ENCODE data around the gene RFC1. TPM values are rescaled to one million over a fixed set of nuclear protein-coding genes. Genes with fewer than 3 reads are reported as not detected.

RFC1 gene
- polyA plus RNA-seq, 1 of the 3 experiments (the other 2 are of a cell fraction): 14.9 TPM

DNA sequence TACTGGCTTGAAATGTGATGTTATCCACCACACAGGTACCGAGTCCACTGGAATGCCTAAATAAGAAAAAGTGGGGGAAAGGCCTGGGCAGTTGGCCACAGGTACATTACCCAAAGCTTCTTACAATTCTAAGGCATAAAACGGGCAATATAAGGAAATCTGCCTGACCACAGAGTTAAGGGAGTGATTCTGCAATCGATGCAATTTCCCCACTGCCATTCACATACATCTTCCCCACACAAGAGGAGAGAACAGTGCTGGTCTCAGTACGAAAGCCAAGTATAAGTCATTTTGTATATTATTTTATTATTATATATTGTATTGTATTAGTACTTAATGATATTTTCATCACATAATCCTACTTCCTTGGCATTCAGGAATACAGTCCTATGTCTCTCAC, 30.6 kb downstream of the RFC1 start (continued):
- TF ChIP-seq, protein P1, sequence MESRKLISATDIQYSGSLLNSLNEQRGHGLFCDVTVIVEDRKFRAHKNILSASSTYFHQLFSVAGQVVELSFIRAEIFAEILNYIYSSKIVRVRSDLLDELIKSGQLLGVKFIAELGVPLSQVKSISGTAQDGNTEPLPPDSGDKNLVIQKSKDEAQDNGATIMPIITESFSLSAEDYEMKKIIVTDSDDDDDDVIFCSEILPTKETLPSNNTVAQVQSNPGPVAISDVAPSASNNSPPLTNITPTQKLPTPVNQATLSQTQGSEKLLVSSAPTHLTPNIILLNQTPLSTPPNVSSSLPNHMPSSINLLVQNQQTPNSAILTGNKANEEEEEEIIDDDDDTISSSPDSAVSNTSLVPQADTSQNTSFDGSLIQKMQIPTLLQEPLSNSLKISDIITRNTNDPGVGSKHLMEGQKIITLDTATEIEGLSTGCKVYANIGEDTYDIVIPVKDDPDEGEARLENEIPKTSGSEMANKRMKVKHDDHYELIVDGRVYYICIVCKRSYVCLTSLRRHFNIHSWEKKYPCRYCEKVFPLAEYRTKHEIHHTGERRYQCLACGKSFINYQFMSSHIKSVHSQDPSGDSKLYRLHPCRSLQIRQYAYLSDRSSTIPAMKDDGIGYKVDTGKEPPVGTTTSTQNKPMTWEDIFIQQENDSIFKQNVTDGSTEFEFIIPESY (IDR thresholded peaks at IDR 0.05; ENCODE audit: borderline replicate concordance, low read depth): no peak
- TF ChIP-seq EP300 (IDR thresholded peaks at IDR 0.05; ENCODE audit: borderline replicate concordance in 1 of 2, low read depth in 1 of 2, low read length in 1 of 2): no peak
- TF ChIP-seq YY1 (IDR thresholded peaks at IDR 0.05; ENCODE audit: low read depth): no peak
- TF ChIP-seq, protein P2, sequence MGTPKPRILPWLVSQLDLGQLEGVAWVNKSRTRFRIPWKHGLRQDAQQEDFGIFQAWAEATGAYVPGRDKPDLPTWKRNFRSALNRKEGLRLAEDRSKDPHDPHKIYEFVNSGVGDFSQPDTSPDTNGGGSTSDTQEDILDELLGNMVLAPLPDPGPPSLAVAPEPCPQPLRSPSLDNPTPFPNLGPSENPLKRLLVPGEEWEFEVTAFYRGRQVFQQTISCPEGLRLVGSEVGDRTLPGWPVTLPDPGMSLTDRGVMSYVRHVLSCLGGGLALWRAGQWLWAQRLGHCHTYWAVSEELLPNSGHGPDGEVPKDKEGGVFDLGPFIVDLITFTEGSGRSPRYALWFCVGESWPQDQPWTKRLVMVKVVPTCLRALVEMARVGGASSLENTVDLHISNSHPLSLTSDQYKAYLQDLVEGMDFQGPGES (IDR thresholded peaks at IDR 0.05; ENCODE audit: low read depth, low read length): no peak
- no peak for TF ChIP-seq ELF1 (IDR thresholded peaks at IDR 0.05)
- no peak for TF ChIP-seq TAF1 (IDR thresholded peaks at IDR 0.05; ENCODE audit: borderline replicate concordance, low read depth, low read length)

- no peak overlapping the region for H3K9ac ChIP-seq
- H3K9me3 ChIP-seq: no peaks in the 10 kb centered on the region
- H3K27me3 ChIP-seq (ENCODE audit: insufficient read depth): no peaks in the 10 kb centered on the region
- DNase-seq: no peak
- H3K4me1 ChIP-seq (ENCODE audit: control insufficient read depth in 1 of 2, insufficient read depth in 2 of 2, low read depth in 1 of 2, low read length in 1 of 2): no peaks in the 10 kb centered on the region; a peak in 2 of 4 replicates
- H4K20me1 ChIP-seq (ENCODE audit: insufficient read depth): 0 out of 2 replicates have a peak, but pooled peaks cover 4% of the 10 kb centered on the region
- no peak overlapping the region for H3K4me3 ChIP-seq (ENCODE audit: low read depth in 2 of 2, low read length in 1 of 2)
- H3K4me2 ChIP-seq: no peak overlapping the region
- no peak overlapping the region for H2AFZ ChIP-seq (ENCODE audit: low read depth)
- ChIA-PET POLR2A (no interaction called here), CTCF (no interaction called here)
- WGBS (ENCODE audit: low lambda C conversion rate): 92% methylated on average over 2 of the region's 2 CpGs
- TF ChIP-seq TCF12 (IDR thresholded peaks at IDR 0.05) (no peak), RAD21 (IDR thresholded peaks at IDR 0.05; ENCODE audit: low read length) (no peak), FOXJ3 (CRISPR knock-in tag; IDR thresholded peaks at IDR 0.05) (no peak), MXI1 (IDR thresholded peaks at IDR 0.05; ENCODE audit: low read depth, low read length) (no peak), MEF2A (IDR thresholded peaks at IDR 0.05; ENCODE audit: borderline replicate concordance, low read depth) (no peak), CHD2 (IDR thresholded peaks at IDR 0.05; ENCODE audit: low read length, partially characterized antibody) (no peak), EZH2phosphoT487 (IDR thresholded peaks at IDR 0.05; ENCODE audit: borderline replicate concordance, low read depth) (no peak), GATA2 (CRISPR knock-in tag; IDR thresholded peaks at IDR 0.05) (no peak), CTCF (IDR thresholded peaks at IDR 0.05) (no peak), POLR2AphosphoS5 (IDR thresholded peaks at IDR 0.05; ENCODE audit: low read depth, low read length) (no peak), YY1 (IDR thresholded peaks at IDR 0.05; ENCODE audit: low read depth) (no peak)
- TF ChIP-seq, protein P3, sequence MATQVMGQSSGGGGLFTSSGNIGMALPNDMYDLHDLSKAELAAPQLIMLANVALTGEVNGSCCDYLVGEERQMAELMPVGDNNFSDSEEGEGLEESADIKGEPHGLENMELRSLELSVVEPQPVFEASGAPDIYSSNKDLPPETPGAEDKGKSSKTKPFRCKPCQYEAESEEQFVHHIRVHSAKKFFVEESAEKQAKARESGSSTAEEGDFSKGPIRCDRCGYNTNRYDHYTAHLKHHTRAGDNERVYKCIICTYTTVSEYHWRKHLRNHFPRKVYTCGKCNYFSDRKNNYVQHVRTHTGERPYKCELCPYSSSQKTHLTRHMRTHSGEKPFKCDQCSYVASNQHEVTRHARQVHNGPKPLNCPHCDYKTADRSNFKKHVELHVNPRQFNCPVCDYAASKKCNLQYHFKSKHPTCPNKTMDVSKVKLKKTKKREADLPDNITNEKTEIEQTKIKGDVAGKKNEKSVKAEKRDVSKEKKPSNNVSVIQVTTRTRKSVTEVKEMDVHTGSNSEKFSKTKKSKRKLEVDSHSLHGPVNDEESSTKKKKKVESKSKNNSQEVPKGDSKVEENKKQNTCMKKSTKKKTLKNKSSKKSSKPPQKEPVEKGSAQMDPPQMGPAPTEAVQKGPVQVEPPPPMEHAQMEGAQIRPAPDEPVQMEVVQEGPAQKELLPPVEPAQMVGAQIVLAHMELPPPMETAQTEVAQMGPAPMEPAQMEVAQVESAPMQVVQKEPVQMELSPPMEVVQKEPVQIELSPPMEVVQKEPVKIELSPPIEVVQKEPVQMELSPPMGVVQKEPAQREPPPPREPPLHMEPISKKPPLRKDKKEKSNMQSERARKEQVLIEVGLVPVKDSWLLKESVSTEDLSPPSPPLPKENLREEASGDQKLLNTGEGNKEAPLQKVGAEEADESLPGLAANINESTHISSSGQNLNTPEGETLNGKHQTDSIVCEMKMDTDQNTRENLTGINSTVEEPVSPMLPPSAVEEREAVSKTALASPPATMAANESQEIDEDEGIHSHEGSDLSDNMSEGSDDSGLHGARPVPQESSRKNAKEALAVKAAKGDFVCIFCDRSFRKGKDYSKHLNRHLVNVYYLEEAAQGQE (IDR thresholded peaks at IDR 0.05; ENCODE audit: low read depth, low read length): no peak
- H3K27ac ChIP-seq (ENCODE audit: low read depth in 2 of 2, low read length in 1 of 2): no peak overlapping the region
- H3F3A ChIP-seq (replicated peaks; ENCODE audit: insufficient read depth): no peaks in the 10 kb centered on the region
- H3K36me3 ChIP-seq (replicated peaks in 1 of 2; ENCODE audit: control insufficient read depth in 1 of 2, insufficient read depth in 2 of 2, low read length in 1 of 2): peaks cover 2 to 23% of the 10 kb centered on the region in 2 experiments
- 0 out of 2 replicates have a peak, but pooled peaks cover 3% of the 10 kb centered on the region for H3K9me2 ChIP-seq
- peaks cover 71% of the 10 kb centered on the region for H3K79me2 ChIP-seq (ENCODE audit: insufficient read depth)
Observed at GRCh38 chr4:39331191-39331590, 35.0 kb downstream of the RFC1 start.
